Raji (cell line): ENCODE data around the gene EPS8.

Experiments
- POLR2A ChIP-seq: IDR thresholded peaks from 2 replicates; pipeline ENCODE4 v1.6.1; 2011; ENCODE audit warnings: low read depth, low read length, control low read depth; ENCODE audit not compliant: insufficient read depth

The EPS8 gene

DNA sequence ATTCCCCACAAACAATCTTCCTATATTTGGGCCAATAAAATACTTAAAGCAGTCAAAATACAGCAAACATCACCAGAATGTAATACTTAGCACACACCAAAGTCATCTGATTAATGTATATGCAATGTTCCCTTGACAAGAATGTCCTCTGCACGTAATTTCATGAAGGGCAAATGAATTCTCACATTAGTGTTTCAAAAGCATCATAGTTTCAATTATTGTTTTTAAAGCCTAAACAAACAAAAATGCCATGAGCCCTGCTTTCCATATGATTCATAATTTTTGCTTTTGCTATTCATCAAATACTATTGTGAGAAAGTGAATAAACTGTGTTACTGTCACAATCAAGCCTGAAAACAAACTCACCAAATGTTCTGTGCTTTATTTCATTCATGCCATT lies 156.0 kb downstream of the EPS8 start:
- TF ChIP-seq POLR2A = no peak

- TF ChIP-seq POLR2A = no peak
These were observed 156.5 kb downstream of the EPS8 start for GRCh38 chr12:15632708-15633107.

DNA sequence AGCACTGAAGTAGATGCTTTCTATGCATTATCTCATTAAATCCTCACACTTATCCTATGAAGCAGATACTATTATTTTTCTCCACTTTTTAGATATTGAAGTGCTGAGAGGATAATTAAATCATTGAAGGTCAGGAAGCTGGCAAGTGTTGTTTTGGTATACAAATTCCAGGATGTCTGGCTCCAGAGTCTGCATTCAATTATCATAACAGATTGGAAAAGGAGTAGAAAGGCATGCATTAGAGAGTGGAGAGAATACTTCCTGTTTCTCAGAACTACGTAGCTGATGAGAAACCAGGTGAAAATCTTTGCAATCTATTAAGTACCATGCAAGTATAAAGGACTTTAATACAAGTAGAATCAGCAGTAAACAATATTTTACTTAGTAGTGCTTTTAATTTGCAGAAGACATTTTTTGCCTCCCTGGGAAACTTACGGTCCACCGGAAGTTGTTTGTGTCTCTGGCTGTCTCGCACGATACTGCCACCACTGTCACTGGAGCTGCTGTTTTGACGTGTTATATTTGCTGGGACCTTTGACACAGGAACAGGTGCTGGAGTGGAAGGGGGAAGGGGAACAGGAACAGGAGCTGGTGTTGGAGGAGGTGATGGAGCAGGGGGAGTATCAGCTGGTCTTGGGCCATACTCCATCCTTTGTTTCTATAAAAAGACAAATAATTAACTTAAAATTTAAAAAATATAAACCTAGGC lies 158.0 kb downstream of the EPS8 start:
- TF ChIP-seq POLR2A = no peak

GRCh38 chr12:15629761-15630160 lies 159.4 kb downstream of the EPS8 start:
- TF ChIP-seq POLR2A = no peak

GRCh38 chr12:15629108-15629507 lies 160.1 kb downstream of the EPS8 start:
- no peak for TF ChIP-seq POLR2A

DNA sequence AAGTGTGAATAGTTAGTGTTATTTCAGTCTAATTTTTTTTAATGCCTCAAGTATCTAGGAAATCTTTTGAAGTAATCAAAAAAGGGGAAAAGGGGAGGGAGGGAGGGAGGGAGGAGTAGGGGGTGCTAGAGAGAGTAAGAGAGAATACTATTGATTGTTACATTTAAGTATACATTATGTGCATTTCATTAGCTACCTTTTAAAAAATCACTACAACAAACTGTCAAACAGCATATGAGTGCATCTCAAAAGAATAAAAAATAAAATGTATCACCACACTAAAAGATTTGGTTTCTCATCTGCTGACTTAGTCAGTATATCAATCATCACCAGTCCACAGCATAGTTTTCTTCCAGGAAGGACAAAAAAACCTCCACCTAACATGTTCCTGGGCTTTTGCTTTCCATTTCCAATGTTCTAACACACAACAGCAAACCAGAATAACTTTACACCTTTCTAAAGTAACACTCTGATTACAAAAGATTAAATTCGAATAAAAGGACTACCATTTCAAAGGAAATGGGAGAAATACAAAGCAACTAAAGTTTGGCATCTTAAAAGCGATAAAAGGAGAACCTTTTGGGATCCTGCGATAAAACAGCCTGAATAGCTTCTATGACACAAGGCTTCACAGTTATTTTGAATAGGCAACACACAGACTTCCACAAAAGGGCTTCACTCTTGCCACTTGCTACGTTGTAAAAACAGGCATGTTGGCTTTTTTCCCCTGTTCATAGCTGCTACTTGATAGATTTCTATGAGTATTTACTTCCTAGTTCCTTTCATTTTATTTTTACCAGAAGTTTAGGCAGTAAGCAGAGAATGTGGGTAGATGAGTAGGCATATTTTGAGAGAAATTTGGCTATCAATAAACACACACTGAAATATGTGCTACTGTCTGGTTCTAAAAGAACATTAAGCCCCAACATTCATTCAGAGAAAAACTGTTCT lies 160.9 kb downstream of the EPS8 start:
- TF ChIP-seq POLR2A = no peak

DNA sequence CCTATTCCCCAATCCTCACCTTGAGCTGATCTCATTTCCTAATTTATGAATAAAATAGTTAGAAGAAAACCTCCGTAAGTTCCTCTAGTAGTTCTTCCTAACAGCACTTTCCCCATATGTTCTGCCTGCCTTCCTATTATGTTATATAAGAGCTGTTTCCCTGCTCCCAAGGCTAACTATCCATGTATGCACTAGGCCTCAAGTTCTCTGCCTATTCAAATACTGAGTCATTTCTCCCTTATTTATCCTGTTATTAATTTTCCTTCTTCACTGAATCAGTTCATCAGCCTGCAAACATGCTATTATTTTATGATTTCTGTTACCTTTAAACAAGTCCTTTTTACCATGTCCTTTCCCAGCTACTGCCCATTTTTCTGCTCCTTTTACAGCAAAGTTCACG lies 164.1 kb downstream of the EPS8 start:
- TF ChIP-seq POLR2A = no peak

GRCh38 chr12:15620741-15621539 lies 168.2 kb downstream of the EPS8 start:
- TF ChIP-seq POLR2A = no peak

- no peak for TF ChIP-seq POLR2A
These were observed 175.2 kb downstream of the EPS8 start for GRCh38 chr12:15613981-15614380.

GRCh38 chr12:15608941-15609340 lies 180.2 kb downstream of the EPS8 start:
- no peak for TF ChIP-seq POLR2A

GRCh38 chr12:15608406-15608805 lies 180.8 kb downstream of the EPS8 start:
- no peak for TF ChIP-seq POLR2A

GRCh38 chr12:15605881-15606590 lies 183.2 kb downstream of the EPS8 start:
- no peak for TF ChIP-seq POLR2A

- TF ChIP-seq POLR2A = no peak
These were observed 185.6 kb downstream of the EPS8 start for GRCh38 chr12:15603474-15604085.

GRCh38 chr12:15602051-15602672 lies 187.0 kb downstream of the EPS8 start:
- TF ChIP-seq POLR2A = no peak

DNA sequence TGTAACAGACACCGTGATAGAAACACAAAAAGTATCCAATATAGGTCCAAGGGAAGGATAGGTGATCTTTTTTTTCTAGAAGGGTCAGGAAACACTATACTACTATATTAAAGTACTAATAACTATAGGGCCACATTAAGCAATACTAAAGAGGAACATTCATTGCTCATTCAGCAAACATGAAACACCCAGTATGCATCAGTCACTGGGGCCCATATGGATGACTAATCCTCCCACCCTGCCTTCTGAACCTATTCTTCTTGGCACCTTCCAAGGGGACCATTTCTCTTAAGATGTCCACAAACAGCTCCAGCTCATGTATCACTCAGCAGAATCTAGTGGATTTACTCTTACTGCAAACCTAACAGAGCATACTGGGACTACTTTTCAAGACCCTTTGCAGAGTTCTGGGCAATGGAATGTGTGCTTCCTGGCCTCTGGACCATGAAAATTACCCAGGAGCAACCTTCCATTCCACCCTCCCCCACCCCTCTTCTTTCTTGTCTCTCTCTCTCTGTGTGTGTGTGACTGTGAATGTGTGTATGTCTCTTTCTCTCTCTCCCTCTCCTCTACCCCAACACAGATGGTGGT lies 187.9 kb downstream of the EPS8 start:
- no peak for TF ChIP-seq POLR2A
